Heart right ventricle (tissue), 16 donors: ENCODE data around the gene CSMD2. TPM values are rescaled to one million over a fixed set of nuclear protein-coding genes. Genes with fewer than 3 reads are reported as not detected.
"Not testable (repeated sequence)": the region's sequence is repeated elsewhere in the genome, so short reads cannot be mapped to it uniquely, and the experiment has no call there.

Experiments used
- ATAC-seq, 8 donors: fragments of 200-7000 bp; cut with Tn5 transposase; one replicate each; pipeline ENCODE4 v1.9.1; 2020; ENCODE audit warnings: mild to moderate bottlenecking in 8 of 8, moderate library complexity in 8 of 8, moderate number of reproducible peaks in 1 of 8
- DNase-seq, 2 donors: peaks; one replicate each; pipeline ENCODE4 v3.0.0-alpha.2; 2020
- H3K27ac ChIP-seq, 10 donors: fragments of 200-600 bp; sonication (generic) in 2 of 10; one replicate each; pipeline versions ENCODE4 v1.5.0 to v1.8.0; 2020 to 2022; ENCODE audit warnings: mild to moderate bottlenecking in 3 of 10
- H3K27me3 ChIP-seq, 7 donors: fragments of 200-600 bp; one replicate each; pipeline ENCODE4 v1.8.0; 2021 to 2022; ENCODE audit warnings: mild to moderate bottlenecking in 2 of 7
- H3K36me3 ChIP-seq, 9 donors: fragments of 200-600 bp; sonication (generic) in 1 of 9; one replicate each; pipeline versions ENCODE4 v1.5.0 to v1.8.0; 2020 to 2022; ENCODE audit warnings: mild to moderate bottlenecking in 2 of 9
- H3K4me1 ChIP-seq, 9 donors: fragments of 200-600 bp; sonication (generic) in 1 of 9; one replicate each; pipeline versions ENCODE4 v1.5.0 to v1.8.0; 2020 to 2022; ENCODE audit warnings: mild to moderate bottlenecking in 4 of 9
- H3K4me3 ChIP-seq, 10 donors: fragments of 200-600 bp; sonication (generic) in 2 of 10; one replicate each; pipeline versions ENCODE4 v1.5.0 to v1.8.0; 2020 to 2022; ENCODE audit warnings: mild to moderate bottlenecking in 7 of 10, moderate library complexity in 2 of 10
- H3K9me3 ChIP-seq, 11 donors: fragments of 200-600 bp in 10 of 11; sonication (generic) in 2 of 11; one replicate each; pipeline versions ENCODE4 v1.5.0 to v1.8.0; 2013 to 2022; ENCODE audit warnings: mild to moderate bottlenecking in 2 of 11, control low read depth in 1 of 11, moderate library complexity in 1 of 11
- WGBS, 2 donors: extraction: QIAGEN DNeasy Blood & Tissue Kit; methylation state at CpG; one replicate each; pipeline ENCODE4 v1.1.7; 2013; ENCODE audit warnings: inconsistent platforms in 1 of 2; 5-methylcytosine and 5-hydroxymethylcytosine counted together
- intact Hi-C, 10 donors: fragments of 100-400 bp; cut with DNase I; formaldehyde crosslinking; loops; one replicate each; pipeline versions ENCODE4 v1.11.1 to v1.14.2; 2022
- polyA plus RNA-seq, 2 donors: library from polyadenylated mRNA; stranded (reverse); fragments of 200-250 nt; gene quantifications; one replicate each; pipeline ENCODE4 v1.2.3, GENCODE V29; 2013
- total RNA-seq, 10 donors: library from RNA; stranded (reverse); fragmentation: NEBNext Ultra II Directional in 3 of 10; extraction: Animal tissue kit (Norgen Biotek cat#: 25700) in 3 of 10; gene quantifications; one replicate each; pipeline versions ENCODE4 v1.2.1 to v1.2.4, GENCODE V29; 2021 to 2023
- TF ChIP-seq, protein P1 (sequence below), 9 donors: fragments of 200-600 bp; sonication (generic) in 2 of 9; IDR thresholded peaks; one replicate each; pipeline versions ENCODE4 v1.5.0 to v1.8.0; 2021 to 2022; ENCODE audit warnings: antibody characterized with exemption in 9 of 9, mild to moderate bottlenecking in 5 of 9, moderate library complexity in 1 of 9
- donor health status: Arrhythmogenic right ventricular cardiomyopathy.
- donor health status: ischemic (EF 13 %, LVEDD 7.1; RV severe dilation, severe dysfunction).
- donor health status: healthy with polysubstance abuse.
- donor health status: DM: no; HTN: yes; CAD: no.
- donor health status: DM: no; HTN: no; CAD: no.
- donor health status: ischemic (EF 25% LVEDD 6.9; RV normal size, moderate dysfunction).
- donor health status: ischemic (EF 25% LVEDD 5.7; RV mildly dilated, moderate dysfunction).
- donor health status: healthy.
- donor health status: DM: yes; HTN: yes; CAD: no.
- donor health status: Ischemic cardiomyopathy.
- donor health status: ischemic (EF 35%, LVEDD 5.7; RV mildly dilated, moderate dysfunction).
- donor health status: nonischemic (EF 11% LVEDD 7.7; RV severe dilation, severe dysfunction).
- donor health status: DM: yes; HTN: yes; CAD: no.
- donor health status: PGD.
- donor health status: ischemic (EF 29% LVEDD 5.4; RV normal size, mild dysfunction).
- donor health status: nonischemic (EF 23%, LVEDD 6.1; RV moderate dilation, normal function).

Gene CSMD2
- total and polyA plus RNA-seq, 12 donors: 0.04 to 0.97 (median 0.14) TPM; not detected in 1

DNA sequence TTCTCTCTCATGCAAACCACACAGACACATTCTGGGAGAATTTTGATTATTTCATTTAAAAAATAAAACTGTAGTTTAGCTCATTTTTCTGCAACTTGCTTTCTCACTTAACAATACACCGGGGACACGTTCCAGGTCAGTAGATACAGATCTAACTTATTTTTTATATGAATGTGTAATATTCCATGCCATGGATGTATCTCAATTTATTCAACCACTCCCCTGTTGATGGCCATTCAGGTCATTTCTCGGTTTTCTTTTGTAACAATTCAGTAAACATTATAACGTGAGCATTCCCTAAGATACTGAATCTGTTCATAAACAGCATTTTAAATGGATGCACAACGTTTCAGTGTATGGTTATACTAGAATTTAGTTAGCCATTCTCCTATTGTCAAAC, 64.7 kb downstream of the CSMD2 start:
- Histone ChIP-seq H3K27me3 (peaks cover 0 to 13% (median 0%) of the 10 kb centered on the region in 7 donors), H3K4me1 (no peaks in the 10 kb centered on the region), H3K27ac (no peak overlapping the region), H3K36me3 (no peaks in the 10 kb centered on the region), H3K9me3 (no peaks in the 10 kb centered on the region), H3K4me3 (no peak overlapping the region)
- DNase-seq (no peak), ATAC-seq (no peak)
- TF ChIP-seq, protein P1, sequence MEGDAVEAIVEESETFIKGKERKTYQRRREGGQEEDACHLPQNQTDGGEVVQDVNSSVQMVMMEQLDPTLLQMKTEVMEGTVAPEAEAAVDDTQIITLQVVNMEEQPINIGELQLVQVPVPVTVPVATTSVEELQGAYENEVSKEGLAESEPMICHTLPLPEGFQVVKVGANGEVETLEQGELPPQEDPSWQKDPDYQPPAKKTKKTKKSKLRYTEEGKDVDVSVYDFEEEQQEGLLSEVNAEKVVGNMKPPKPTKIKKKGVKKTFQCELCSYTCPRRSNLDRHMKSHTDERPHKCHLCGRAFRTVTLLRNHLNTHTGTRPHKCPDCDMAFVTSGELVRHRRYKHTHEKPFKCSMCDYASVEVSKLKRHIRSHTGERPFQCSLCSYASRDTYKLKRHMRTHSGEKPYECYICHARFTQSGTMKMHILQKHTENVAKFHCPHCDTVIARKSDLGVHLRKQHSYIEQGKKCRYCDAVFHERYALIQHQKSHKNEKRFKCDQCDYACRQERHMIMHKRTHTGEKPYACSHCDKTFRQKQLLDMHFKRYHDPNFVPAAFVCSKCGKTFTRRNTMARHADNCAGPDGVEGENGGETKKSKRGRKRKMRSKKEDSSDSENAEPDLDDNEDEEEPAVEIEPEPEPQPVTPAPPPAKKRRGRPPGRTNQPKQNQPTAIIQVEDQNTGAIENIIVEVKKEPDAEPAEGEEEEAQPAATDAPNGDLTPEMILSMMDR (IDR thresholded peaks at IDR 0.05): no peak
- intact Hi-C loops: no loop called here
- WGBS, 2 donors: 71 to 77% methylated on average over 5 of the region's 5 CpGs

GRCh38 chr1:34092399-34092798, 72.6 kb downstream of the CSMD2 start:
- H3K36me3 ChIP-seq, H3K27ac ChIP-seq, H3K4me3 ChIP-seq, DNase-seq, H3K9me3 ChIP-seq, intact Hi-C loops, ATAC-seq, H3K4me1 ChIP-seq: not testable (repeated sequence)
- 89 to 92% methylated on average over 16 of the region's 27 CpGs for WGBS, 2 donors
- peaks cover 0 to 12% (median 0%) of the 10 kb centered on the region in 7 donors for H3K27me3 ChIP-seq

- DNase-seq: no peak
- H3K4me1 ChIP-seq: no peaks in the 10 kb centered on the region
- peaks cover 0 to 12% (median 0%) of the 10 kb centered on the region in 7 donors for H3K27me3 ChIP-seq
- TF ChIP-seq, protein P1 (IDR thresholded peaks at IDR 0.05): no peak
- ATAC-seq: no peak
- intact Hi-C loops: no loop called here
- H3K9me3 ChIP-seq: no peaks in the 10 kb centered on the region
- H3K27ac ChIP-seq: no peak overlapping the region
- 64 to 77% methylated on average over 6 of the region's 6 CpGs for WGBS, 2 donors
- H3K4me3 ChIP-seq: no peak overlapping the region
- H3K36me3 ChIP-seq: no peaks in the 10 kb centered on the region
Measured at GRCh38 chr1:34089731-34090130, 75.3 kb downstream of the CSMD2 start.

DNA sequence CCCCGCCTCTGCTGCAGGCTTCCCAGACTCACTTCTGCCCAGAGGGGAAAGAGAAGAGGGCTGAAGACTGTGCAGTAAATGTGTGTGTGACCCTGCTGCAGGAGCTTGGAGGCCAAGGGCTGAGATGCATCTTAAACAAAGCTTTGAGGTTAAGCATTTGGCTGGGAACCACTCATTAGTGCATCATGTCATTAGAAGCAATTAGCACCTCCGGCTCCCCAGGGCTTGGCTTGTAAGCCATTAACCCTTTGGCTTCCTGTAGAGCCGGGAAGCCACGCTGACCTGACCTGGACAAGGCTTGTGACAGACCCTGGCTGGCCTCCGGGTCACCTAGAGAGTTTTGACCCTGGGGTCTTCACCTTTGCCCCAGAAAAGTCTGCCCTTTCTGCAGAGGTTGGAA, 77.0 kb downstream of the CSMD2 start:
- ATAC-seq (no peak), DNase-seq (no peak)
- TF ChIP-seq, protein P1 (IDR thresholded peaks at IDR 0.05): no peak
- Histone ChIP-seq H3K36me3 (no peaks in the 10 kb centered on the region), H3K4me1 (no peaks in the 10 kb centered on the region), H3K9me3 (no peaks in the 10 kb centered on the region), H3K27ac (no peak overlapping the region), H3K4me3 (no peak overlapping the region), H3K27me3 (peaks cover 0 to 12% (median 0%) of the 10 kb centered on the region in 7 donors)
- intact Hi-C loops: no loop called here
- WGBS, 2 donors: 19 to 36% methylated on average over 5 of the region's 5 CpGs

DNA sequence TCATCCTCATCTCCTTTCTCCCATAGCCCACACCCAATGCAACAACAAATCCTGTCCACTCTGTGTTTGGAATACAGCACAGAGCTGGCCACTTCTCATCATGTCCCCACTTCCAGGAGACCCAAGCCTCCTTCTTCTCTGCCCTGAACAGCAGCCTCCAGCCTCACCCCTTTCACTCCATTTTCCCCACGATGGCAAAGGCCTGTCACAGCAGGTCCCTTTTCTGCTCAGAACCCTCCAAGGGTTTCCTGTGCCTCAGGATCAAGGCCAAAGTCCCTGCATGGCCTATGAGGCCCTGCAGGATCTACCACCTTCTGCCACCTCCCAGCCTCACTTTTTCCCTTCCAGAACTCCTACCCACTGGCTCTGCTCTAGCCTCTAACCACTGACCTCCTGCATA, 78.5 kb downstream of the CSMD2 start:
- 38 to 88% methylated on average over 1 of the region's 1 CpG for WGBS, 2 donors
- TF ChIP-seq, protein P1 (IDR thresholded peaks at IDR 0.05): no peak
- no peak overlapping the region for H3K4me3 ChIP-seq
- intact Hi-C loops: no loop called here
- H3K36me3 ChIP-seq: no peaks in the 10 kb centered on the region
- H3K4me1 ChIP-seq: no peaks in the 10 kb centered on the region
- no peaks in the 10 kb centered on the region for H3K9me3 ChIP-seq
- DNase-seq (no peak), ATAC-seq (no peak)
- H3K27ac ChIP-seq: no peak overlapping the region
- peaks cover 0 to 12% (median 0%) of the 10 kb centered on the region in 7 donors for H3K27me3 ChIP-seq
